HEK293T (cell line): ENCODE measurements around the gene ENHO.
"Not testable (repeated sequence)": the region's sequence is repeated elsewhere in the genome, so short reads cannot be mapped to it uniquely, and the experiment has no call there.

ENCODE experiments used
- CTCF ChIA-PET: fragments of 350-600 bp; formaldehyde crosslinking; extraction: SDS; loops from one replicate; lab custom pipeline; 2021; ENCODE audit warnings: antibody characterized with exemption, inconsistent platforms; lab: Yijun Ruan, JAX
- POLR2A ChIA-PET: fragments of 350-600 bp; formaldehyde crosslinking; extraction: SDS; loops from one replicate; lab custom pipeline; 2020; ENCODE audit warnings: antibody characterized with exemption, inconsistent platforms; lab: Yijun Ruan, JAX
- DNase-seq: peaks from one replicate; pipeline ENCODE4 v3.0.0; 2012; ENCODE audit warnings: mixed read lengths; ENCODE audit errors: extremely low spot score
- ARNT ChIP-seq: fragments of 450-650 bp; IDR thresholded peaks from 2 replicates; pipeline ENCODE4 v1.6.1; 2017; ENCODE audit warnings: mild to moderate bottlenecking
- BHLHE40 ChIP-seq: fragments of 450-650 bp; IDR thresholded peaks from 2 replicates; pipeline ENCODE4 v1.6.1; 2016; ENCODE audit warnings: mild to moderate bottlenecking, moderate library complexity, borderline replicate concordance
- CTBP1 ChIP-seq: fragments of 450-650 bp; IDR thresholded peaks from 2 replicates; pipeline ENCODE4 v1.6.1; 2016; ENCODE audit warnings: borderline replicate concordance
- ELF4 ChIP-seq: fragments of 450-650 bp; IDR thresholded peaks from 2 replicates; pipeline ENCODE4 v1.6.1; 2017; ENCODE audit warnings: antibody characterized with exemption
- FOXA1 ChIP-seq: fragments of 450-650 bp; IDR thresholded peaks from 2 replicates; pipeline ENCODE4 v1.6.1; 2016; ENCODE audit warnings: mild to moderate bottlenecking
- FOXK2 ChIP-seq: fragments of 450-650 bp; IDR thresholded peaks from 2 replicates; pipeline ENCODE4 v1.6.1; 2016; ENCODE audit warnings: mild to moderate bottlenecking
- FOXM1 ChIP-seq: fragments of 450-650 bp; IDR thresholded peaks from 2 replicates; pipeline ENCODE4 v1.6.1; 2017; ENCODE audit warnings: mild to moderate bottlenecking, borderline replicate concordance
- HDGF ChIP-seq: fragments of 450-650 bp; IDR thresholded peaks from 2 replicates; pipeline ENCODE4 v1.6.1; 2017; ENCODE audit warnings: antibody characterized with exemption, borderline replicate concordance
- L3MBTL2 ChIP-seq: fragments of 450-650 bp; conservative IDR thresholded peaks from 2 replicates; pipeline ENCODE4 v1.6.1; 2016; ENCODE audit warnings: mild to moderate bottlenecking
- LEF1 ChIP-seq: fragments of 450-650 bp; IDR thresholded peaks from 2 replicates; pipeline ENCODE4 v1.6.1; 2017; ENCODE audit warnings: mild to moderate bottlenecking, borderline replicate concordance
- NFRKB ChIP-seq: fragments of 450-650 bp; IDR thresholded peaks from 2 replicates; pipeline ENCODE4 v1.6.1; 2016; ENCODE audit warnings: mild to moderate bottlenecking, moderate library complexity
- PKNOX1 ChIP-seq: fragments of 450-650 bp; IDR thresholded peaks from 2 replicates; pipeline ENCODE4 v1.6.1; 2016
- SP1 ChIP-seq: fragments of 450-650 bp; IDR thresholded peaks from 2 replicates; pipeline ENCODE4 v1.6.1; 2017
- SUZ12 ChIP-seq: fragments of 450-650 bp; IDR thresholded peaks from 2 replicates; pipeline ENCODE4 v1.6.1; 2016; ENCODE audit warnings: mild to moderate bottlenecking
- TARDBP ChIP-seq: fragments of 450-650 bp; IDR thresholded peaks from 2 replicates; pipeline ENCODE4 v1.6.1; 2016
- ZNF384 ChIP-seq: fragments of 450-650 bp; IDR thresholded peaks from 2 replicates; pipeline ENCODE4 v1.6.1; 2016

Gene ENHO

GRCh38 chr9:34490360-34490759 is 32.4 kb downstream of the ENHO start:
- TF ChIP-seq NFRKB = no peak
- TF ChIP-seq L3MBTL2 = no peak
- TF ChIP-seq BHLHE40 = no peak
- no peak for TF ChIP-seq ELF4
- TF ChIP-seq SP1 = no peak
- TF ChIP-seq ZNF384 = no peak
- TF ChIP-seq SUZ12 = no peak
- no peak for TF ChIP-seq FOXA1
- no peak for TF ChIP-seq LEF1
- TF ChIP-seq TARDBP = no peak
- no peak for TF ChIP-seq HDGF
- no peak for TF ChIP-seq ARNT
- no peak for TF ChIP-seq CTBP1
- no peak for TF ChIP-seq PKNOX1
- no peak for TF ChIP-seq FOXM1
- no peak for TF ChIP-seq FOXK2
- ChIA-PET CTCF (no interaction called here), POLR2A (no interaction called here)
- no peak for DNase-seq

GRCh38 chr9:34486572-34486971 is 36.2 kb downstream of the ENHO start:
- no peak for TF ChIP-seq L3MBTL2
- TF ChIP-seq TARDBP = no peak
- TF ChIP-seq SUZ12 = no peak
- no peak for TF ChIP-seq LEF1
- TF ChIP-seq FOXA1 = no peak
- TF ChIP-seq HDGF = no peak
- TF ChIP-seq CTBP1 = no peak
- TF ChIP-seq FOXM1 = no peak
- no peak for TF ChIP-seq ELF4
- no peak for TF ChIP-seq NFRKB
- TF ChIP-seq SP1 = no peak
- TF ChIP-seq PKNOX1 = no peak
- TF ChIP-seq FOXK2 = no peak
- TF ChIP-seq ZNF384 = no peak
- POLR2A ChIA-PET = no interaction called here
- CTCF ChIA-PET = no interaction called here
- DNase-seq = no peak

- POLR2A ChIA-PET = no interaction called here
These were observed 37.0 kb downstream of the ENHO start for GRCh38 chr9:34485822-34486221.

GRCh38 chr9:34484678-34485077 is 38.1 kb downstream of the ENHO start:
- POLR2A ChIA-PET = no interaction called here
- TF ChIP-seq SUZ12 (no peak), PKNOX1 (no peak), HDGF (no peak), FOXM1 (no peak), FOXA1 (no peak), ARNT (no peak), TARDBP (no peak), LEF1 (no peak), NFRKB (no peak), BHLHE40 (no peak), L3MBTL2 (no peak), ZNF384 (no peak), SP1 (no peak), CTBP1 (no peak), ELF4 (no peak), FOXK2 (no peak)
- CTCF ChIA-PET = no interaction called here
- no peak for DNase-seq

More at GRCh38 chr9:34485822-34486221, 37.0 kb downstream of the ENHO start:
- TF ChIP-seq FOXK2 (no peak), SP1 (no peak), TARDBP (no peak), LEF1 (no peak)
- CTCF ChIA-PET = no interaction called here
- no peak for DNase-seq

GRCh38 chr9:34482746-34483145 is 40.0 kb downstream of the ENHO start:
- POLR2A ChIA-PET, DNase-seq, CTCF ChIA-PET: not testable (repeated sequence)

GRCh38 chr9:34481620-34482019 is 41.2 kb downstream of the ENHO start:
- CTCF ChIA-PET, DNase-seq, POLR2A ChIA-PET: not testable (repeated sequence)

- CTCF ChIA-PET = no interaction called here
- TF ChIP-seq FOXM1 (no peak), PKNOX1 (peak; percentile 84), FOXA1 (no peak), ARNT (no peak), BHLHE40 (no peak), LEF1 (0 out of 2 replicates have a peak, but pooled peaks have one; percentile 16), SP1 (no peak), TARDBP (no peak), FOXK2 (no peak)
- POLR2A ChIA-PET = no interaction called here
These were observed 43.3 kb downstream of the ENHO start for GRCh38 chr9:34479431-34479866.

More at GRCh38 chr9:34479431-34479866, 43.3 kb downstream of the ENHO start:
- DNase-seq = peak; percentile 23
